Psoas muscle (tissue), 8 donors: ENCODE data around the gene TRPM2. TPM values are rescaled to one million over a fixed set of nuclear protein-coding genes. Genes with fewer than 3 reads are reported as not detected.

Experiments used
- ATAC-seq, 4 donors: fragments of 200-7000 bp; cut with Tn5 transposase; one replicate each; pipeline ENCODE4 v1.9.1; 2020; ENCODE audit warnings: moderate library complexity in 3 of 4, mild to moderate bottlenecking in 2 of 4
- DNase-seq, 2 donors: peaks; one replicate each; pipeline ENCODE4 v3.0.0-alpha.2; 2020
- H3K27ac ChIP-seq: fragments of 200-600 bp; one replicate; pipeline ENCODE4 v1.8.0; 2022
- H3K27me3 ChIP-seq, 3 donors: fragments of 200-600 bp in 1 of 3; one replicate each; pipeline versions ENCODE4 v1.6.1 to v1.8.0; 2013 to 2022; ENCODE audit warnings: low read length in 2 of 3, mild to moderate bottlenecking in 2 of 3, moderate library complexity in 1 of 3; ENCODE audit not compliant: insufficient read depth in 3 of 3
- H3K36me3 ChIP-seq, 2 donors: fragments of 200-600 bp in 1 of 2; one replicate each; pipeline versions ENCODE4 v1.6.1 to v1.8.0; 2013 to 2022; ENCODE audit warnings: low read depth in 1 of 2, mild to moderate bottlenecking in 1 of 2, moderate library complexity in 1 of 2; ENCODE audit not compliant: insufficient read depth in 1 of 2
- H3K4me1 ChIP-seq: fragments of 200-600 bp; one replicate; pipeline ENCODE4 v1.8.0; 2022
- H3K4me3 ChIP-seq: fragments of 200-600 bp; one replicate; pipeline ENCODE4 v1.8.0; 2022; ENCODE audit warnings: mild to moderate bottlenecking
- H3K9me3 ChIP-seq: fragments of 200-600 bp; one replicate; pipeline ENCODE4 v1.8.0; 2022
- CTCF ChIP-seq: fragments of 200-600 bp; IDR thresholded peaks from one replicate; pipeline ENCODE4 v1.8.0; 2022; ENCODE audit warnings: antibody characterized with exemption
- WGBS, 3 donors: extraction: QIAGEN DNeasy Blood & Tissue Kit; methylation state at CpG; one replicate each; pipeline versions ENCODE4 v1.1.6 to v1.1.7; 2013; 5-methylcytosine and 5-hydroxymethylcytosine counted together
- intact Hi-C, 2 donors: fragments of 100-400 bp; cut with DNase I; formaldehyde crosslinking; loops; one replicate each; pipeline versions ENCODE4 v1.11.0 to v1.14.2; 2022
- polyA plus RNA-seq, 3 donors: library from polyadenylated mRNA; stranded (reverse); fragments of 200-250 nt; gene quantifications; one replicate each; pipeline ENCODE4 v1.2.3, GENCODE V29; 2013
- total RNA-seq, 4 donors: library from RNA; stranded (reverse); fragmentation: NEBNext Ultra II Directional in 2 of 4; extraction: Animal tissue kit (Norgen Biotek cat#: 25700) in 2 of 4; gene quantifications; one replicate each; pipeline versions ENCODE4 v1.2.1 to v1.2.4, GENCODE V29; 2021 to 2023
- donor health status: healthy with polysubstance abuse.
- donor health status: DM: no; HTN: no; CAD: no; lungs with moderate emphysema.
- donor health status: Bipolar disorder and iron deficiency.
- donor health status: healthy.
- donor health status: DM: yes; HTN: yes; CAD: no.
- donor health status: DM: no; HTN: no; CAD: no.
- donor health status: DM: no; HTN: no; CAD: no.
- donor health status: DM: yes; HTN: yes; CAD: no.

TRPM2 gene
- total and polyA plus RNA-seq, 7 donors: 0.08 to 1.7 (median 0.76) TPM

GRCh38 chr21:44428281-44428960, 75.0 kb downstream of the TRPM2 start:
- peaks cover 10% of the 10 kb centered on the region for H3K9me3 ChIP-seq
- peak in 1 of 2 donors; percentile 31 for DNase-seq
- TF ChIP-seq CTCF: no peak
- no peak overlapping the region for H3K27ac ChIP-seq
- 46 to 62% (median 61%) methylated on average over 3 of the region's 3 CpGs for WGBS, 3 donors
- no peak overlapping the region for H3K4me3 ChIP-seq
- no peak for ATAC-seq
- H3K36me3 ChIP-seq: no peaks in the 10 kb centered on the region
- intact Hi-C loops: no loop called here
- H3K27me3 ChIP-seq: peaks cover 0 to 24% (median 2%) of the 10 kb centered on the region in 3 donors
- no peaks in the 10 kb centered on the region for H3K4me1 ChIP-seq

GRCh38 chr21:44429894-44430293, 76.5 kb downstream of the TRPM2 start:
- no peaks in the 10 kb centered on the region for H3K36me3 ChIP-seq
- no peak for DNase-seq
- 70 to 72% (median 71%) methylated on average over 1 of the region's 1 CpG for WGBS, 3 donors
- H3K9me3 ChIP-seq: peaks cover 10% of the 10 kb centered on the region
- no peak overlapping the region for H3K27ac ChIP-seq
- no peaks in the 10 kb centered on the region for H3K4me1 ChIP-seq
- no peak for TF ChIP-seq CTCF
- H3K4me3 ChIP-seq: no peak overlapping the region
- H3K27me3 ChIP-seq: peaks cover 0 to 17% (median 2%) of the 10 kb centered on the region in 3 donors
- no peak for ATAC-seq
- intact Hi-C loops: no loop called here

GRCh38 chr21:44431300-44431699, 77.9 kb downstream of the TRPM2 start:
- intact Hi-C loops: no loop called here
- WGBS, 3 donors: 86 to 90% (median 88%) methylated on average over 4 of the region's 4 CpGs
- no peak for DNase-seq

GRCh38 chr21:44432841-44433790, 79.7 kb downstream of the TRPM2 start:
- TF ChIP-seq CTCF: no peak
- ATAC-seq (peak in 1 of 4 donors; percentile 27), DNase-seq (peak in 1 of 2 donors; percentile 34)
- Histone ChIP-seq H3K4me1 (no peaks in the 10 kb centered on the region), H3K27ac (no peak overlapping the region), H3K36me3 (no peaks in the 10 kb centered on the region), H3K27me3 (peaks cover 0 to 19% (median 5%) of the 10 kb centered on the region in 3 donors), H3K4me3 (no peak overlapping the region), H3K9me3 (peaks cover 10% of the 10 kb centered on the region)
- WGBS, 3 donors: 76 to 79% (median 76%) methylated on average over 34 of the region's 34 CpGs
- intact Hi-C loops: no loop called here

More at GRCh38 chr21:44431300-44431699, 77.9 kb downstream of the TRPM2 start:
- Histone ChIP-seq H3K4me1 (no peaks in the 10 kb centered on the region), H3K36me3 (no peaks in the 10 kb centered on the region), H3K4me3 (no peak overlapping the region), H3K9me3 (peaks cover 10% of the 10 kb centered on the region), H3K27ac (no peak overlapping the region), H3K27me3 (peaks cover 0 to 23% (median 2%) of the 10 kb centered on the region in 3 donors)
- no peak for TF ChIP-seq CTCF
- no peak for ATAC-seq
